Common myeloid progenitor, CD34-positive (primary cell): ENCODE data around the gene ARVCF.

ENCODE experiments used
- CTCF ChIA-PET: fragments of 350-600 bp; sonication (Branson Sonifier 250); formaldehyde crosslinking; loops from one replicate; lab custom pipeline; 2021; ENCODE audit warnings: antibody characterized with exemption; lab: Charles Lee
- POLR2A ChIA-PET: fragments of 350-600 bp; sonication (Branson Sonifier 250); formaldehyde crosslinking; loops from one replicate; lab custom pipeline; 2021; ENCODE audit warnings: antibody characterized with exemption; lab: Charles Lee
- DNase-seq, 3 donors: peaks; one replicate each; pipeline versions ENCODE4 v3.0.0 to v3.0.0-alpha.2; 2013
- H3K27ac ChIP-seq, 2 experiments: 1 replicate in 1 of 2; 2 replicates in 1 of 2; pipeline ENCODE4 v1.7.0; 2013; ENCODE audit warnings: inconsistent platforms in 2 of 2, low read length in 2 of 2, mild to moderate bottlenecking in 2 of 2, low read depth in 1 of 2, moderate library complexity in 1 of 2; ENCODE audit not compliant: severe bottlenecking in 2 of 2, insufficient read depth in 1 of 2, poor library complexity in 1 of 2
- H3K27me3 ChIP-seq, 5 experiments: replicated peaks in 2 of 5; 1 replicate in 3 of 5; 2 replicates in 2 of 5; pipeline versions ENCODE4 v1.6.1 to v1.7.0; 2013; ENCODE audit warnings: low read length in 4 of 5, mild to moderate bottlenecking in 2 of 5, moderate library complexity in 2 of 5, inconsistent platforms in 1 of 5; ENCODE audit not compliant: insufficient read depth in 5 of 5, control insufficient read depth in 4 of 5
- H3K36me3 ChIP-seq, 4 experiments: 1 replicate in 2 of 4; 2 replicates in 2 of 4; pipeline versions ENCODE4 v1.6.1 to v1.7.0; 2013; ENCODE audit warnings: low read length in 3 of 4, control low read depth in 1 of 4, mild to moderate bottlenecking in 1 of 4; ENCODE audit not compliant: control insufficient read depth in 4 of 4, insufficient read depth in 4 of 4
- H3K4me1 ChIP-seq, 4 experiments: 1 replicate in 3 of 4; 2 replicates in 1 of 4; pipeline versions ENCODE4 v1.6.1 to v1.7.1; 2013; ENCODE audit warnings: low read length in 3 of 4, mild to moderate bottlenecking in 3 of 4, control low read depth in 1 of 4, inconsistent platforms in 1 of 4, moderate library complexity in 1 of 4; ENCODE audit not compliant: control insufficient read depth in 4 of 4, insufficient read depth in 4 of 4; ENCODE audit errors: control extremely low read depth in 1 of 4
- H3K4me3 ChIP-seq, 7 experiments: 1 replicate in 4 of 7; 2 replicates in 3 of 7; pipeline versions ENCODE4 v1.5.1 to v1.7.0; 2013; ENCODE audit warnings: mild to moderate bottlenecking in 7 of 7, low read length in 6 of 7, moderate library complexity in 6 of 7, inconsistent platforms in 2 of 7, low read depth in 2 of 7, control low read depth in 1 of 7; ENCODE audit not compliant: insufficient read depth in 4 of 7, control insufficient read depth in 1 of 7; ENCODE audit errors: extremely low read depth in 1 of 7
- H3K9me3 ChIP-seq, 5 experiments: 1 replicate in 4 of 5; 2 replicates in 1 of 5; pipeline versions ENCODE4 v1.6.1 to v1.7.1; 2013; ENCODE audit warnings: low read length in 4 of 5, mild to moderate bottlenecking in 2 of 5, inconsistent platforms in 1 of 5, low read depth in 1 of 5, moderate library complexity in 1 of 5; ENCODE audit not compliant: control insufficient read depth in 4 of 5, insufficient read depth in 2 of 5; ENCODE audit errors: control extremely low read depth in 1 of 5
- WGBS: methylation state at CpG from one replicate; pipeline ENCODE4 v1.1.5; 2013; ENCODE audit not compliant: insufficient coverage; 5-methylcytosine and 5-hydroxymethylcytosine counted together

ARVCF gene

DNA sequence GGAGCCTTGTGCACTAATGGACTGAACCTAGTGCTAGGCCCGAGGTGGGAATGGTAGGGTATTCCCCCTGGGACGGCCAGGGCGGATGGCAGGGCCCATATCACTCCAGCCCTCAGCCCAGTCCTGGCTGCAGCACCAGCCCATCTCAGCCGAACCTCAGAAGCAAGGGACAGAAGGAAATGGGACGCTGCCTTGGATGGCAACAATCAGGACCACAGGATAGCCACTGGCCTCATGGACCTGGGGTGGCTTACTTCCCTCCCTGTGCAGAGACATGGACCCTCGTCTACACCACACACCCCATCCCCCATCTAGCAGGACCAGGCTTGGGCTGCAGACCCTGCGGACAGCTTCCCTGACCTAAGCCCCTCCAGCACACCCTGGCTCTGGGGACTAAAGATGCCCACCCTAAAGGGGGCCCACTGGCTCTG is 24.1 kb downstream of the ARVCF start:
- CTCF ChIA-PET, result interaction anchor here (1.4 to 3.2 kb wide), 2 partner anchors 17 to 20 kb away, joined by 4 to 12 read pairs; no protein-coding TSS in a partner anchor
- POLR2A ChIA-PET, result no interaction called here
- H3K9me3 ChIP-seq, result no peaks in the 10 kb centered on the region
- H3K4me1 ChIP-seq, result peaks cover 0 to 3% (median under 1%) of the 10 kb centered on the region in 4 experiments
- H3K4me3 ChIP-seq, result no peak overlapping the region
- no peaks in the 10 kb centered on the region for H3K36me3 ChIP-seq
- H3K27ac ChIP-seq, result no peak overlapping the region
- WGBS, result 100% methylated on average over 5 of the region's 7 CpGs
- DNase-seq, result no peak
- no peaks in the 10 kb centered on the region for H3K27me3 ChIP-seq

DNA sequence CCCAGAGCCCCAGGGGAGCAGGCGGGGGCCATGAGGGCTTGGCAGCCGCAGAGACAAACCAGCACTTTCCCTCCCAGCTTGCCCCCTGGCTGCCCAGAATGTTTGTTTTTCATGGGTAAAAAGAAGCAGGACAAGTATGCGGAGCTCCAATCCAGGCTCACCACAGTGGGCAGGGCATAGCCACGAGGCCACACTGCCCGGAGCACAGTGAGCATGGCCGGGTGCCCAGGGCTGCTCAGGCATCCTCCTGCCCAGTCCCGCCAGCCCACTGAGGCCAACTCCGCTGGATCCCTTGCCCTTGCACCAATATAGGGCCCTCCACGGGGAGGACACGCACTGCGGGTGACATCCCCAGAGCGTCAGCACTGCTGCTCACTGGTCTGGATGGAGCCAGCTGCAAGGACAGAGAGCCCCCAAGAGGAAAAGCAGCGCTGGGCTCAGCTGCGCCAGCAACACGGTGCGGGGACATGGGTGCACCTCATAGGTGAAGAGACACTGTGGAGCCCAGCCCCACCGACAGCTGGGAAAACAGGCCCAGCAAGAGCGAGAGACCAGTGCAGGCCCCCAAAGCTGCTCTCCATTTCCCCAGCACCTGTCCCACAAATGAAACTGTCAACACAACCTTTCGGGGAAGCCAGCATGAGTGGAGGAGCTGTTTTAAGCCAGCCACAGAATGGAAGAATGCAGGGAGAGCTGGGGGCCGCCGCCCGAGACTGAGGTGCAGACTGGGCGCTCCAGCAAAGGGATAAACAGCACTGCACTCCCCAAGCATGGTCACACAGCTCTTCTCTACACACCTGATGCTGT is 24.8 kb downstream of the ARVCF start:
- ChIA-PET POLR2A (no interaction called here), CTCF (interaction anchor here (0.7 to 3.2 kb wide), 4 partner anchors 17 to 38 kb away, joined by 3 to 12 read pairs (median 4); no protein-coding TSS in a partner anchor)
- Histone ChIP-seq H3K4me1 (peaks cover 0 to 6% (median 4%) of the 10 kb centered on the region in 4 experiments), H3K36me3 (no peaks in the 10 kb centered on the region), H3K4me3 (no peak overlapping the region), H3K9me3 (no peaks in the 10 kb centered on the region), H3K27ac (no peak overlapping the region), H3K27me3 (no peaks in the 10 kb centered on the region)
- WGBS, result 93% methylated on average over 22 of the region's 23 CpGs
- DNase-seq, result no peak

DNA sequence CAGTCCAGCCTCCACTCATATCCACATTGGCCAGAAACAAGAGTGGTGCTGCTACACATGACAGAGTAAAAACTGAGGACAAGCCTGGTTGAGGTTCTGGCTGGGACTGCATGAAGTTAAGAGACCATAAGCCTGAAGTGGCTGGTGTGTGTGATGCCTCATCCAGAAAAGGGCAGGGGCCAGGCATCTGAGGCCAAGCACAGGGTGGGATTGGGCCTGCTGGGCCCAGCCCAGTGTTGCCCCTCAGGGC is 25.3 kb downstream of the ARVCF start:
- peaks cover 0 to 10% (median 9%) of the 10 kb centered on the region in 4 experiments for H3K4me1 ChIP-seq
- no peaks in the 10 kb centered on the region for H3K27me3 ChIP-seq
- no peak for DNase-seq
- no peak overlapping the region for H3K27ac ChIP-seq
- no peaks in the 10 kb centered on the region for H3K36me3 ChIP-seq
- ChIA-PET POLR2A (no interaction called here), CTCF (interaction anchor here (0.7 to 3.2 kb wide), 4 partner anchors 13 to 37 kb away, joined by 3 to 12 read pairs (median 3); no protein-coding TSS in a partner anchor)
- H3K4me3 ChIP-seq, result no peak overlapping the region
- no peaks in the 10 kb centered on the region for H3K9me3 ChIP-seq

DNA sequence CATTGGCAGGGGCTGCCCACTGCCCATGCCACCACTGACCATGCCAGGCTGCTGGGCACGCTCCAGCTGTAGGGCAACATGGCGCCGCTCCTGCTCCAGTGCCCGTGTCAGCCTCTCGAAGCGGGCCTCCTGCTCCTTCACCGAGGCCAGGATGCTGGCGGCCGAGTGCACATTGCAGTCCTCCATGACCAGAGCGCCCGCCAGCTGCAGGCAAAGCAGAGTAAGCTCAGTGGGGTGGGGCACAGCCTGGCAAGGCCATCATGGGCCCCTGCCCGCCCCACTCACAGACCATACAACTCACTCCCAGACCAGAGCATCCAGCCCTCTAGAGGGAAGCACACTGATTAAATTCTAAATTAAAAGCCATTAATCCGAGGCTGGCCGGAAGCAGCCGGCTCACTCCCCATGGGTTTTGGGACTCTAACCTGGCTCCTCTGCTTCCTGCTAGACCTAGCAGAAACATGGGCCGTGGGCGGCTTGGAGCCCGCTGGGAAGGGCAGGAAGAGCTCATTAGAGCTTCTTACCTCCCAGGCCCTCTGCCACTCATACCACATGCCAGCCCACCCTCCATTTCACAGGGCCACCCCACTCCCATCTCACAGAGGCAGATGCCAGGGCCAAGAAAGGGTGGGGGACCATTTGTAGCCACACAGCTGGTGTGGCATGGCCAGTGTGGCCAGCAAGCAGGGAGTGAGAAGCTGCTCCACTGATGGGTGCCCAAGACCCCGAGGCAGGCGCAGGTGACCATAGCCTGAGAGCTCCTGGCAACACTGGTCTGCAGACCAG is 25.8 kb downstream of the ARVCF start:
- H3K27ac ChIP-seq, result no peak overlapping the region
- H3K9me3 ChIP-seq, result no peaks in the 10 kb centered on the region
- H3K4me1 ChIP-seq, result peaks cover 0 to 16% (median 14%) of the 10 kb centered on the region in 4 experiments
- H3K36me3 ChIP-seq, result no peaks in the 10 kb centered on the region
- 97% methylated on average over 20 of the region's 20 CpGs for WGBS
- DNase-seq, result no peak
- ChIA-PET CTCF (interaction anchor here (0.7 to 3.2 kb wide), 5 partner anchors 13 to 37 kb away, joined by 3 to 12 read pairs (median 3); no protein-coding TSS in a partner anchor), POLR2A (interaction anchor here (0.6 kb wide), 1 partner anchor 28 kb away, joined by 3 read pairs; no protein-coding TSS in a partner anchor)
- no peaks in the 10 kb centered on the region for H3K27me3 ChIP-seq
- H3K4me3 ChIP-seq, result no peak overlapping the region

DNA sequence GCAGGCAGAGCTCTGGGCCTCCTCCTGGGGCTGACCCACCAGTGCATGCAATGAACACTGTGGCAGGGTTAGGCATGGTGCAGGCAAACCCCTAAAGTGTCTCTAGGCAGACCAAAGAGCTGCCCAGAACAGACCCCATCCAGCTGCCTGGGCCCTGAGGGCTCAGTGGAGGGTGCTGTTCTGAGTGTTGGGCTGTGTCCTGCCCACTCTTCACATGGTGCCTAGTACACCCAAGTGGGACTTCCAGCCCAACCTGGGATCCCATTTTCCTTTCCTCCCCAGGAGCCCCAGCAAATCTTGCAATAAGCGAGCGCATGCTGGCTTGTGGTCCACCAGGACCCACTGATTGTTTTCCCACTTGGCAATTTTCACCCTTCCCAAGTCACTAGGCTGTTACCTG is 26.4 kb downstream of the ARVCF start:
- CTCF ChIA-PET, result interaction anchor here (1.2 to 3.2 kb wide), 3 partner anchors 12 to 24 kb away, joined by 3 to 12 read pairs (median 7); no protein-coding TSS in a partner anchor
- peaks cover 0 to 22% (median 17%) of the 10 kb centered on the region in 4 experiments for H3K4me1 ChIP-seq

DNA sequence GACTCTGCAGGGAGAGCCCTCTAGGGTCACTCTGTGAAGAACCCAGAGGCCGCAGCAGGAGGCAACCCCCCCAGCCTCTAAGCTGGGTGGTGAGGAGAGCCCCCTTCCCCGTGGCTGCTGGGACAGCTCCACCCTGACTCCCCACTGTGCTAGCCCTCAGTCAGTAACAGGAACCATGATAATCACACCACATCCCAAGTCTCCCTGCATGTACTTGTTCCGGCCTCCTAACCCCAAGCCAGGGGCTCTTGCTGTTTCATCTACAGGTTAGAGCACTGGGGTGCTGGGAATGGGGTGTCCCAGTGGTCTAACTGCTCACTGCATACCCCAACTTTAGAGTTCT is 26.9 kb downstream of the ARVCF start:
- ChIA-PET CTCF (interaction anchor here (2.4 to 3.2 kb wide), 2 partner anchors 23 kb away, joined by 7 to 12 read pairs; no protein-coding TSS in a partner anchor), POLR2A (no interaction called here)
- 87% methylated on average over 3 of the region's 3 CpGs for WGBS
- no peak for DNase-seq
- Histone ChIP-seq H3K27me3 (no peaks in the 10 kb centered on the region), H3K4me3 (no peak overlapping the region), H3K27ac (peak overlapping the region in 1 of 2 experiments; percentile 80), H3K4me1 (peaks cover 0 to 24% (median 19%) of the 10 kb centered on the region in 4 experiments), H3K9me3 (no peaks in the 10 kb centered on the region), H3K36me3 (no peaks in the 10 kb centered on the region)

More for the DNA sequence above, 26.4 kb downstream of the ARVCF start:
- Histone ChIP-seq H3K27ac (peak overlapping the region in 1 of 2 experiments; percentile 80), H3K4me3 (no peak overlapping the region), H3K27me3 (no peaks in the 10 kb centered on the region), H3K9me3 (no peaks in the 10 kb centered on the region), H3K36me3 (no peaks in the 10 kb centered on the region)
- 100% methylated on average over 2 of the region's 2 CpGs for WGBS
- no peak for DNase-seq
- POLR2A ChIA-PET, result no interaction called here
